HepG2 (cell line): ENCODE data around the gene CNPY4. TPM values are rescaled to one million over a fixed set of nuclear protein-coding genes. Genes with fewer than 3 reads are reported as not detected.

Source experiments
- KLF9 ChIP-seq: IDR thresholded peaks from 2 replicates; pipeline ENCODE4 v1.6.1; 2016; ENCODE audit warnings: low read depth
- MXI1 ChIP-seq: IDR thresholded peaks from 3 replicates; pipeline ENCODE4 v1.6.1; 2012; ENCODE audit warnings: low read depth, low read length, inconsistent platforms, borderline replicate concordance
- PITX1 ChIP-seq: sonication (generic); formaldehyde crosslinking; IDR thresholded peaks from 2 replicates; pipeline ENCODE4 v1.5.1; 2020; ENCODE audit warnings: mild to moderate bottlenecking, missing genetic modification reagents
- POLR2AphosphoS5 ChIP-seq: IDR thresholded peaks from 2 replicates; pipeline ENCODE4 v1.6.1; 2012; ENCODE audit warnings: low read depth, low read length
- SP5 ChIP-seq: IDR thresholded peaks from 2 replicates; pipeline ENCODE4 v1.6.1; 2016; ENCODE audit warnings: low read depth, borderline replicate concordance
- ZBTB21 ChIP-seq: sonication (generic); formaldehyde crosslinking; IDR thresholded peaks from 2 replicates; pipeline ENCODE4 v1.4.0; 2020; ENCODE audit warnings: missing genetic modification reagents
- ZKSCAN5 ChIP-seq: sonication (generic); formaldehyde crosslinking; IDR thresholded peaks from 2 replicates; pipeline ENCODE4 v1.5.1; 2020; ENCODE audit warnings: mild to moderate bottlenecking, missing genetic modification reagents
- ZNF451 ChIP-seq: sonication (generic); formaldehyde crosslinking; IDR thresholded peaks from 2 replicates; pipeline ENCODE4 v1.5.0; 2020; ENCODE audit warnings: mild to moderate bottlenecking, missing genetic modification reagents
- ZNF83 ChIP-seq: sonication (generic); formaldehyde crosslinking; IDR thresholded peaks from 2 replicates; pipeline ENCODE4 v1.4.0; 2020; ENCODE audit warnings: missing genetic modification reagents, mild to moderate bottlenecking, borderline replicate concordance
- ZNF850 ChIP-seq: sonication (generic); formaldehyde crosslinking; conservative IDR thresholded peaks from 2 replicates; pipeline ENCODE4 v1.9.0; 2021; ENCODE audit warnings: mild to moderate bottlenecking, missing genetic modification reagents
- polyA plus RNA-seq, 8 experiments: library from polyadenylated mRNA; depleted of rRNA in 3 of 8; stranded (reverse) in 7 of 8; unstranded in 1 of 8; fragments of >200 nt; fragmentation: Illumina TruSeq in 4 of 8; extraction: Trizol in 4 of 8; gene quantifications; 2 replicates each; pipeline versions ENCODE4 v1.2.1 to v1.2.3, GENCODE V29; 2011 to 2016; ENCODE audit warnings: low read depth in 4 of 8, missing spikeins in 1 of 8, mixed read lengths in 1 of 8; ENCODE audit not compliant: insufficient read depth in 1 of 8
- total RNA-seq, 5 experiments: library from RNA; depleted of rRNA; stranded (reverse); fragments of >200 nt; fragmentation: Illumina TruSeq; extraction: Trizol; gene quantifications; 2 replicates each; pipeline ENCODE4 v1.2.3, GENCODE V29; 2016; ENCODE audit warnings: low read depth in 1 of 5
- TF ChIP-seq, protein P1 (sequence below): IDR thresholded peaks from 2 replicates; pipeline ENCODE4 v1.6.1; 2016; ENCODE audit warnings: low read depth, missing genetic modification reagents, missing compliant biosample characterization
- TF ChIP-seq, protein P2 (sequence below): sonication (generic); formaldehyde crosslinking; IDR thresholded peaks from 2 replicates; pipeline ENCODE4 v1.8.1; 2023; ENCODE audit warnings: mild to moderate bottlenecking, inconsistent platforms, moderate library complexity, missing genetic modification reagents, borderline replicate concordance

The CNPY4 gene
- total and polyA plus RNA-seq, 2 of the 13 experiments (the other 11 are each of a cell fraction or from before 2014, with no cell fraction given) = 6.2 to 12.7 TPM

DNA sequence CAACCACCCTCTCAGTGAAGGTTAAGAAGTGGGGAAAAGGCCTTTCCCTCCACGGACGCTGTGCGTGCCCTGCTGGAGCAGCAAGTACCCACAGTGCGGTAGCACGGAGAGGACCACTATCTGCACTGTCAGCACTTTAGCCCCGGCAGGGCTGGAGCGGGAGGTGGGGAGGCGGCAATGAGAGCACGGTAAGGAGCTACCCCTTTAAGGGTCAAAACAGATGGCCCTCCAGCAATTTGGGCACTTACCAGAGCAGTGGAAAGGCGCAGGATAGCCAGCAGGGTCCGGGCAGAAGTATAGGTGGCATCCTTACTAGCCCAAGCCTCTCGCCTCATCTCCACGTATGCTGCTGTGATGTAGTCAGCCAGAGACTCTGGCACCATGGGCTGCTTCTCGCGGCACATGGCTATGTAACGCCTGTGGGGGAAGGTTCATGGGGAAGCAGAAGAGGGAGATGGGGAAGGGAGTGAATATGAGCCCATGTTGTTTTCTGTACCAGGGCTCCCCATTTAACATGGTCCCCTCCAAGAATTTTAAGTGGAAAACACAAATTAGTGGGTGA is 25.4 kb upstream of the CNPY4 start (continued):
- TF ChIP-seq KLF9 (CRISPR knock-in tag) = no peak
- no peak for TF ChIP-seq ZNF83 (CRISPR knock-in tag)
- TF ChIP-seq MXI1 = no peak
- TF ChIP-seq, protein P1, sequence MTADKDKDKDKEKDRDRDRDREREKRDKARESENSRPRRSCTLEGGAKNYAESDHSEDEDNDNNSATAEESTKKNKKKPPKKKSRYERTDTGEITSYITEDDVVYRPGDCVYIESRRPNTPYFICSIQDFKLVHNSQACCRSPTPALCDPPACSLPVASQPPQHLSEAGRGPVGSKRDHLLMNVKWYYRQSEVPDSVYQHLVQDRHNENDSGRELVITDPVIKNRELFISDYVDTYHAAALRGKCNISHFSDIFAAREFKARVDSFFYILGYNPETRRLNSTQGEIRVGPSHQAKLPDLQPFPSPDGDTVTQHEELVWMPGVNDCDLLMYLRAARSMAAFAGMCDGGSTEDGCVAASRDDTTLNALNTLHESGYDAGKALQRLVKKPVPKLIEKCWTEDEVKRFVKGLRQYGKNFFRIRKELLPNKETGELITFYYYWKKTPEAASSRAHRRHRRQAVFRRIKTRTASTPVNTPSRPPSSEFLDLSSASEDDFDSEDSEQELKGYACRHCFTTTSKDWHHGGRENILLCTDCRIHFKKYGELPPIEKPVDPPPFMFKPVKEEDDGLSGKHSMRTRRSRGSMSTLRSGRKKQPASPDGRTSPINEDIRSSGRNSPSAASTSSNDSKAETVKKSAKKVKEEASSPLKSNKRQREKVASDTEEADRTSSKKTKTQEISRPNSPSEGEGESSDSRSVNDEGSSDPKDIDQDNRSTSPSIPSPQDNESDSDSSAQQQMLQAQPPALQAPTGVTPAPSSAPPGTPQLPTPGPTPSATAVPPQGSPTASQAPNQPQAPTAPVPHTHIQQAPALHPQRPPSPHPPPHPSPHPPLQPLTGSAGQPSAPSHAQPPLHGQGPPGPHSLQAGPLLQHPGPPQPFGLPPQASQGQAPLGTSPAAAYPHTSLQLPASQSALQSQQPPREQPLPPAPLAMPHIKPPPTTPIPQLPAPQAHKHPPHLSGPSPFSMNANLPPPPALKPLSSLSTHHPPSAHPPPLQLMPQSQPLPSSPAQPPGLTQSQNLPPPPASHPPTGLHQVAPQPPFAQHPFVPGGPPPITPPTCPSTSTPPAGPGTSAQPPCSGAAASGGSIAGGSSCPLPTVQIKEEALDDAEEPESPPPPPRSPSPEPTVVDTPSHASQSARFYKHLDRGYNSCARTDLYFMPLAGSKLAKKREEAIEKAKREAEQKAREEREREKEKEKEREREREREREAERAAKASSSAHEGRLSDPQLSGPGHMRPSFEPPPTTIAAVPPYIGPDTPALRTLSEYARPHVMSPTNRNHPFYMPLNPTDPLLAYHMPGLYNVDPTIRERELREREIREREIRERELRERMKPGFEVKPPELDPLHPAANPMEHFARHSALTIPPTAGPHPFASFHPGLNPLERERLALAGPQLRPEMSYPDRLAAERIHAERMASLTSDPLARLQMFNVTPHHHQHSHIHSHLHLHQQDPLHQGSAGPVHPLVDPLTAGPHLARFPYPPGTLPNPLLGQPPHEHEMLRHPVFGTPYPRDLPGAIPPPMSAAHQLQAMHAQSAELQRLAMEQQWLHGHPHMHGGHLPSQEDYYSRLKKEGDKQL (CRISPR knock-in tag) = no peak
- TF ChIP-seq ZNF451 = no peak
- no peak for TF ChIP-seq SP5 (CRISPR knock-in tag)
- TF ChIP-seq ZKSCAN5 = no peak
- TF ChIP-seq ZNF850 = no peak
- TF ChIP-seq, protein P2, sequence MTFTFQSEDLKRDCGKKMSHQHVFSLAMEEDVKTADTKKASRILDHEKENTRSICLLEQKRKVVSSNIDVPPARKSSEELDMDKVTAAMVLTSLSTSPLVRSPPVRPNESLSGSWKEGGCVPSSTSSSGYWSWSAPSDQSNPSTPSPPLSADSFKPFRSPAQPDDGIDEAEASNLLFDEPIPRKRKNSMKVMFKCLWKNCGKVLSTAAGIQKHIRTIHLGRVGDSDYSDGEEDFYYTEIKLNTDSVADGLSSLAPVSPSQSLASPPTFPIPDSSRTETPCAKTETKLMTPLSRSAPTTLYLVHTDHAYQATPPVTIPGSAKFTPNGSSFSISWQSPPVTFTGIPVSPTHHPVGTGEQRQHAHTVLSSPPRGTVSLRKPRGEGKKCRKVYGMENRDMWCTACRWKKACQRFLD (CRISPR knock-in tag) = no peak
- TF ChIP-seq POLR2AphosphoS5 = no peak; the same call in 1 of the 2 replicates
- TF ChIP-seq ZBTB21 (CRISPR knock-in tag) = no peak
- no peak for TF ChIP-seq PITX1 (CRISPR knock-in tag)
